Mesodermal cell (in vitro differentiated cells): ENCODE measurements around the gene TBCK.

Source experiments
- H3K27ac ChIP-seq: 2 replicates; pipeline ENCODE4 v1.7.0; 2013; ENCODE audit warnings: mild to moderate bottlenecking, low read depth, low read length, moderate library complexity; ENCODE audit not compliant: severe bottlenecking
- H3K36me3 ChIP-seq: 2 replicates; pipeline ENCODE4 v1.7.1; 2013; ENCODE audit warnings: mild to moderate bottlenecking, low read length, moderate library complexity; ENCODE audit not compliant: control insufficient read depth, insufficient read depth
- H3K4me1 ChIP-seq: one replicate; pipeline ENCODE4 v1.7.1; 2013; ENCODE audit warnings: mild to moderate bottlenecking, low read length; ENCODE audit not compliant: insufficient read depth, control insufficient read depth, poor library complexity, severe bottlenecking
- H3K4me3 ChIP-seq: 2 replicates; pipeline ENCODE4 v1.7.0; 2013; ENCODE audit warnings: low read length, control low read depth, mild to moderate bottlenecking; ENCODE audit not compliant: insufficient read depth, poor library complexity, severe bottlenecking; ENCODE audit errors: extremely low read depth
- H3K9me3 ChIP-seq: 2 replicates; pipeline ENCODE4 v1.7.1; 2013; ENCODE audit warnings: mild to moderate bottlenecking, low read length, moderate library complexity; ENCODE audit not compliant: control insufficient read depth
- WGBS, 2 experiments: methylation state at CpG; one replicate each; pipeline ENCODE4 v1.1.5; 2013; ENCODE audit warnings: missing lambda C conversion rate in 2 of 2; ENCODE audit not compliant: insufficient coverage in 2 of 2; 5-methylcytosine and 5-hydroxymethylcytosine counted together

Gene TBCK

GRCh38 chr4:106343865-106344646, 28.0 kb upstream of the TBCK start:
- WGBS, 2 experiments, result 93 to 100% methylated on average over 1 of the region's 2 CpGs
- H3K27ac ChIP-seq, result no peak overlapping the region

GRCh38 chr4:106340774-106341173, 24.8 kb upstream of the TBCK start:
- H3K27ac ChIP-seq, result no peak overlapping the region
- WGBS, 2 experiments, result 88 to 100% methylated on average over 1 of the region's 1 CpG
- no peaks in the 10 kb centered on the region for H3K9me3 ChIP-seq
- no peaks in the 10 kb centered on the region for H3K4me1 ChIP-seq
- H3K4me3 ChIP-seq, result no peak overlapping the region
- H3K36me3 ChIP-seq, result peaks cover 55% of the 10 kb centered on the region

More at GRCh38 chr4:106343865-106344646, 28.0 kb upstream of the TBCK start:
- H3K4me3 ChIP-seq, result no peak overlapping the region
- H3K4me1 ChIP-seq, result no peaks in the 10 kb centered on the region
- peaks cover 31% of the 10 kb centered on the region for H3K36me3 ChIP-seq
- H3K9me3 ChIP-seq, result no peaks in the 10 kb centered on the region

- Histone ChIP-seq H3K36me3 (peaks cover 63% of the 10 kb centered on the region), H3K9me3 (no peaks in the 10 kb centered on the region), H3K4me1 (no peaks in the 10 kb centered on the region), H3K4me3 (no peak overlapping the region), H3K27ac (no peak overlapping the region)
- 90 to 96% methylated on average over 2 of the region's 4 CpGs for whole genome bisulfite sequencing, 2 experiments
Observed at GRCh38 chr4:106339431-106339830, 23.4 kb upstream of the TBCK start.

GRCh38 chr4:106338671-106339070, 22.7 kb upstream of the TBCK start:
- Histone ChIP-seq H3K9me3 (no peaks in the 10 kb centered on the region), H3K36me3 (peaks cover 66% of the 10 kb centered on the region), H3K4me1 (no peaks in the 10 kb centered on the region), H3K27ac (no peak overlapping the region), H3K4me3 (no peak overlapping the region)
- 90 to 97% methylated on average over 1 to 3 of the region's 3 CpGs for WGBS, 2 experiments

- H3K27ac ChIP-seq, result no peak overlapping the region
- H3K4me3 ChIP-seq, result no peak overlapping the region
- H3K9me3 ChIP-seq, result no peaks in the 10 kb centered on the region
- no peaks in the 10 kb centered on the region for H3K4me1 ChIP-seq
- H3K36me3 ChIP-seq, result peaks cover 72% of the 10 kb centered on the region
Observed at GRCh38 chr4:106337916-106338315, 21.9 kb upstream of the TBCK start.

- WGBS, 2 experiments, result 100% methylated on average over 1 of the region's 3 CpGs
Observed at GRCh38 chr4:106336618-106337017, 20.6 kb upstream of the TBCK start.

GRCh38 chr4:106334741-106335470, 18.9 kb upstream of the TBCK start:
- Histone ChIP-seq H3K9me3 (no peaks in the 10 kb centered on the region), H3K4me1 (no peaks in the 10 kb centered on the region), H3K4me3 (no peak overlapping the region), H3K36me3 (peaks cover 68% of the 10 kb centered on the region), H3K27ac (no peak overlapping the region)
- WGBS, 2 experiments, result 100% methylated on average over 1 of the region's 1 CpG

More at GRCh38 chr4:106336618-106337017, 20.6 kb upstream of the TBCK start:
- H3K4me3 ChIP-seq, result no peak overlapping the region
- H3K9me3 ChIP-seq, result no peaks in the 10 kb centered on the region
- H3K4me1 ChIP-seq, result no peaks in the 10 kb centered on the region
- peaks cover 72% of the 10 kb centered on the region for H3K36me3 ChIP-seq
- no peak overlapping the region for H3K27ac ChIP-seq

GRCh38 chr4:106333186-106333585, 17.2 kb upstream of the TBCK start:
- no peaks in the 10 kb centered on the region for H3K9me3 ChIP-seq
- H3K27ac ChIP-seq, result no peak overlapping the region
- peaks cover 55% of the 10 kb centered on the region for H3K36me3 ChIP-seq
- H3K4me1 ChIP-seq, result no peaks in the 10 kb centered on the region
- no peak overlapping the region for H3K4me3 ChIP-seq
- WGBS, 2 experiments, result 60% methylated on average over 1 of the region's 5 CpGs; no CpG with 5 or more reads in 1 of the 2 experiments

- WGBS, 2 experiments, result no CpG with 5 or more reads among the region's 1 CpG
- H3K36me3 ChIP-seq, result peaks cover 35% of the 10 kb centered on the region
Observed at GRCh38 chr4:106329041-106329618, 13.1 kb upstream of the TBCK start.

GRCh38 chr4:106325800-106326199, 9.8 kb upstream of the TBCK start:
- no peaks in the 10 kb centered on the region for H3K4me1 ChIP-seq
- H3K9me3 ChIP-seq, result peaks cover under 1% of the 10 kb centered on the region
- H3K27ac ChIP-seq, result no peak overlapping the region
- H3K4me3 ChIP-seq, result no peak overlapping the region
- H3K36me3 ChIP-seq, result peaks cover 22% of the 10 kb centered on the region

More at GRCh38 chr4:106329041-106329618, 13.1 kb upstream of the TBCK start:
- Histone ChIP-seq H3K4me1 (no peaks in the 10 kb centered on the region), H3K4me3 (no peak overlapping the region), H3K27ac (no peak overlapping the region), H3K9me3 (no peaks in the 10 kb centered on the region)

- Histone ChIP-seq H3K36me3 (peaks cover 29% of the 10 kb centered on the region), H3K4me3 (no peak overlapping the region), H3K9me3 (peaks cover 7% of the 10 kb centered on the region), H3K27ac (no peak overlapping the region), H3K4me1 (no peaks in the 10 kb centered on the region)
Observed at GRCh38 chr4:106323119-106323518, 7.1 kb upstream of the TBCK start.
